Measurements from ENCODE around the gene VGLL4. TPM values are rescaled to one million over a fixed set of nuclear protein-coding genes. Genes with fewer than 3 reads are reported as not detected.

VGLL4 gene
- total RNA-seq, 2 experiments from 2014 or later: 33.5 to 37.8 TPM

DNA sequence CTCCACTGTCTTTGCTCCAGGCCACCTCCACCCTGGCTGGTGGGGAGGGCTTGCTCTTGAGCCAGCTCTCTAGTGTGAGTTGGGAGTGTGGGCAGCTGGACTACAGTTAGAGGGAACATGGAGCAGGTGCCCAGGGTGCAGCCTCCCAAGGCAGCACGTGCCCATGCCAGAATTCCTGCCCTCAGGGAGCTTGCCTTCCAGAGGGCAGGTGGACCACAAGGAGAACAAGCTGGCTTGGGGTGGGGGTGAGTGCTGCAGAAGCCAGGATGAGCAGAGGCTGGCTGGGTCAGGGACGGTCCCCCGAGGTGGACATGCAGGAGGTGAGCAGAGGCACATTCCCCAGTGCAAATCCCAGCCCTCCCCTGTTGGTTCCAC lies 89.5 kb downstream of the VGLL4 start:
- Mint-ChIP-seq H3K4me1 (peaks cover 3% of the 10 kb centered on the region), H3K4me3 (no peak overlapping the region), H3K36me3 (peaks cover 29% of the 10 kb centered on the region), H3K9me3 (no peaks in the 10 kb centered on the region), H3K27ac (no peak overlapping the region), H3K27me3 (no peaks in the 10 kb centered on the region)
- ATAC-seq (ENCODE audit: low read depth): no peak
- DNase-seq: no peak
- POLR2A ChIA-PET: no interaction called here

- Mint-ChIP-seq H3K27me3 (no peaks in the 10 kb centered on the region), H3K9me3 (no peaks in the 10 kb centered on the region), H3K4me3 (no peak overlapping the region), H3K4me1 (peaks cover 3% of the 10 kb centered on the region), H3K36me3 (peaks cover 29% of the 10 kb centered on the region), H3K27ac (no peak overlapping the region)
- POLR2A ChIA-PET: no interaction called here
- DNase-seq (no peak), ATAC-seq (ENCODE audit: low read depth) (no peak)
These were observed 90.1 kb downstream of the VGLL4 start for GRCh38 chr3:11553436-11554235.

- no peak overlapping the region for H3K27ac Mint-ChIP-seq
- no peaks in the 10 kb centered on the region for H3K9me3 Mint-ChIP-seq
- no peak for DNase-seq
- no peak overlapping the region for H3K4me3 Mint-ChIP-seq
- POLR2A ChIA-PET: no interaction called here
- ATAC-seq (ENCODE audit: low read depth): no peak
- no peaks in the 10 kb centered on the region for H3K27me3 Mint-ChIP-seq
- H3K36me3 Mint-ChIP-seq: peaks cover 29% of the 10 kb centered on the region
- peaks cover under 1% of the 10 kb centered on the region for H3K4me1 Mint-ChIP-seq
These were observed 91.1 kb downstream of the VGLL4 start for GRCh38 chr3:11552289-11553264.

- Mint-ChIP-seq H3K27me3 (no peaks in the 10 kb centered on the region), H3K4me3 (no peak overlapping the region), H3K4me1 (no peaks in the 10 kb centered on the region), H3K36me3 (peaks cover 28% of the 10 kb centered on the region), H3K27ac (no peak overlapping the region), H3K9me3 (no peaks in the 10 kb centered on the region)
- POLR2A ChIA-PET: no interaction called here
- no peak for DNase-seq
- no peak for ATAC-seq (ENCODE audit: low read depth)
These were observed 92.7 kb downstream of the VGLL4 start for GRCh38 chr3:11551036-11551435.

- POLR2A ChIA-PET: no interaction called here
These were observed 94.1 kb downstream of the VGLL4 start for GRCh38 chr3:11549580-11550140.

GRCh38 chr3:11548721-11549131 lies 95.0 kb downstream of the VGLL4 start:
- POLR2A ChIA-PET: no interaction called here
- Mint-ChIP-seq H3K4me1 (no peaks in the 10 kb centered on the region), H3K27me3 (no peaks in the 10 kb centered on the region), H3K36me3 (peaks cover 20% of the 10 kb centered on the region), H3K9me3 (no peaks in the 10 kb centered on the region), H3K27ac (no peak overlapping the region), H3K4me3 (no peak overlapping the region)
- DNase-seq (no peak), ATAC-seq (ENCODE audit: low read depth) (no peak)

More at GRCh38 chr3:11549580-11550140, 94.1 kb downstream of the VGLL4 start:
- Mint-ChIP-seq H3K4me1 (no peaks in the 10 kb centered on the region), H3K9me3 (no peaks in the 10 kb centered on the region), H3K27ac (no peak overlapping the region), H3K4me3 (no peak overlapping the region), H3K27me3 (no peaks in the 10 kb centered on the region), H3K36me3 (peaks cover 25% of the 10 kb centered on the region)
- ATAC-seq (ENCODE audit: low read depth) (no peak), DNase-seq (no peak)

- no peak for ATAC-seq (ENCODE audit: low read depth)
- H3K27me3 Mint-ChIP-seq: no peaks in the 10 kb centered on the region
- H3K36me3 Mint-ChIP-seq: peaks cover 8% of the 10 kb centered on the region
- POLR2A ChIA-PET: no interaction called here
- H3K4me1 Mint-ChIP-seq: no peaks in the 10 kb centered on the region
- no peaks in the 10 kb centered on the region for H3K9me3 Mint-ChIP-seq
- no peak overlapping the region for H3K4me3 Mint-ChIP-seq
- no peak overlapping the region for H3K27ac Mint-ChIP-seq
- no peak for DNase-seq
These were observed 96.2 kb downstream of the VGLL4 start for GRCh38 chr3:11547498-11547897.

DNA sequence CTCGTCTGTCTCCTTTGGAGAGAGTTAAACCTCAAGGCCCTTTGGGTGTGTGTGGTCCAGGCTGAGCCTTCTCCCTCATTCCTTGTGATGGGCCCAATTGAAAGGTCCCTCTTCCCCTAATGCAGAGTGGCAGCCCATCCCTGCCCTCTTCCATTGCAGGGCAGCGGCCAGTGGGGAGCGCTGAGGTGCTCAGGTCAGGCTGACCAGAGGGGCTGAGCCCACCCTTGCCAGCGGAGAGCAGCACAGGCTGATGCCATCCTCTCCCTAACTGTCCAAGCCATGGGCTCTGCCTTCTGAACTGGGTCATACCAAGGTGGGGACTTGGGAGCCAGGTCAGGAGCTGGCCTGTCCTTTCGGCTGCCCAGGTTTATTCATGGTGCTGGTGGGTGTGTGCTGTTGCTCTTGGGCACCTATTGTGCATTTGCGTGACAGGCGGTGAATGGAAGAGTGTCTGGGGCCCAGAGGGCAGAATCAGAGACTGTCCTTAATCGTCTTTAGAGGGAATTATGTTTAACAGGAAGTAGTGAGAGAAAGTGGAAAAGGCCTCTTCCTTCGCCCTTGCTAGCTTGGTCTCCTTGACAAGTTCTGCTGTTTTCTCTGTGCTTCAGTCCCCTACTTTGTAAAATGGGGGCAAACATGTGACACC lies 96.9 kb downstream of the VGLL4 start:
- ATAC-seq (ENCODE audit: low read depth) (no peak), DNase-seq (no peak)
- no peak overlapping the region for H3K27ac Mint-ChIP-seq
- H3K4me1 Mint-ChIP-seq: no peaks in the 10 kb centered on the region
- H3K9me3 Mint-ChIP-seq: no peaks in the 10 kb centered on the region
- POLR2A ChIA-PET: no interaction called here
- H3K36me3 Mint-ChIP-seq: peaks cover 2% of the 10 kb centered on the region
- no peaks in the 10 kb centered on the region for H3K27me3 Mint-ChIP-seq
- H3K4me3 Mint-ChIP-seq: no peak overlapping the region

DNA sequence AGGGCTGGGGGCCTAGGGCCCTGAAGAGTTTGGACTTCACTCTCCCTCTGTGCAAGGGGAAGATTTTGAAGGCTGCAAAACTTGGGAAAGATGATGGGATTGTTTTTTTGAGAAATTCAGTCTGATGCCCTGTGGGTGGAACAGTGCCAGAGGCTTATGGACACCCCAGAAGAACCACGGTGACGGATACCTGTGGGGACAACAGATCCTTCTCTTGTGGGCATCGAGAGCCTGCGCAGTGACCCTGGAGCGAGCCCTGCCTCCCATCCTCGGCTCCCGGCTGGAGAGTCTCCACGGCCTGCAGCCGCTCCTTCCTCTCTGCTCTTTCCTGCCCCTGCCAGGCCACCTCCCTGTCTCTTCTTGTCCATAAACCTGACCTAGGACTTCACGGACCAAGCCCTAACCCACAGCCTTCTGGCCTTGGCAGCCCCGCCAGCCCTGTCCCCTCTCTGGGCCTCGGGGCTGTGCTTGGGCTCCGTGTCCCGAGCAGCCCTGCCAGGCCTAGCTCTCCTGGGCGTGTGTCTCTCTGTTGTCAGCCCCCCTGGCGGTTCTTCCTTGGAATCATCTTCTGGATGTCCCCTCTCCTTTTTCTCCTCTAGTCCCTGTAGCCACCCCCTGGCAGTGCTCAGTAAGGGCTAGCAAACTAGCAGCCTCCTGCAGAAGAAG lies 98.4 kb downstream of the VGLL4 start:
- no peak for DNase-seq
- no peak overlapping the region for H3K4me3 Mint-ChIP-seq
- no peaks in the 10 kb centered on the region for H3K27me3 Mint-ChIP-seq
- peaks cover 2% of the 10 kb centered on the region for H3K36me3 Mint-ChIP-seq
- ATAC-seq (ENCODE audit: low read depth): no peak
- H3K27ac Mint-ChIP-seq: no peak overlapping the region
- H3K4me1 Mint-ChIP-seq: no peaks in the 10 kb centered on the region
- POLR2A ChIA-PET: no interaction called here
- H3K9me3 Mint-ChIP-seq: no peaks in the 10 kb centered on the region

GRCh38 chr3:11544412-11545181 lies 99.1 kb downstream of the VGLL4 start:
- Mint-ChIP-seq H3K4me3 (no peak overlapping the region), H3K27ac (no peak overlapping the region), H3K36me3 (peaks cover 2% of the 10 kb centered on the region), H3K27me3 (no peaks in the 10 kb centered on the region), H3K4me1 (no peaks in the 10 kb centered on the region), H3K9me3 (no peaks in the 10 kb centered on the region)
- ATAC-seq (ENCODE audit: low read depth): no peak
- no peak for DNase-seq
- POLR2A ChIA-PET: no interaction called here

DNA sequence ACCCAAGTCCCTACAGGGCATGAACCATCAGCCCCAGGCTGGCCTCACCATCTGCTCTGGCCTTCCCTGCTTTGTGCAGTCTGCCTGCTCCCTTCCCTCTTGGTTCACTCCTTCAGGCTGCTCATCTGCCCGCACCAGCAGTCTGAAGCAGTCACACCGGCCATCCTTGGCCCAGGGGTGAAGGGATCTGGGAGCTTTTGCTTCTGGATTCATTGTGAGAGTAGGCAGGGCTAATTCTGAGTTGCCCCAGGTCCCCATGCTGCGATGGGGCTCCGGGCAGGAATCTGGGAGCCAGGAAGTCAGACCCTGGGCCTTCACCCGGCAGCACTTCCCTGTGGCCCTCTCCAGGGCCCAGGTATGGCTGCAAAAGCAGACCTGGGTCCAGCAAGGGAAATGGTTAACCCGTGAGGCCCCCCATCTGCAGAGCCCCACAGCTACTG lies 99.7 kb downstream of the VGLL4 start:
- no peak for ATAC-seq (ENCODE audit: low read depth)
- POLR2A ChIA-PET: no interaction called here
- no peaks in the 10 kb centered on the region for H3K27me3 Mint-ChIP-seq

DNA sequence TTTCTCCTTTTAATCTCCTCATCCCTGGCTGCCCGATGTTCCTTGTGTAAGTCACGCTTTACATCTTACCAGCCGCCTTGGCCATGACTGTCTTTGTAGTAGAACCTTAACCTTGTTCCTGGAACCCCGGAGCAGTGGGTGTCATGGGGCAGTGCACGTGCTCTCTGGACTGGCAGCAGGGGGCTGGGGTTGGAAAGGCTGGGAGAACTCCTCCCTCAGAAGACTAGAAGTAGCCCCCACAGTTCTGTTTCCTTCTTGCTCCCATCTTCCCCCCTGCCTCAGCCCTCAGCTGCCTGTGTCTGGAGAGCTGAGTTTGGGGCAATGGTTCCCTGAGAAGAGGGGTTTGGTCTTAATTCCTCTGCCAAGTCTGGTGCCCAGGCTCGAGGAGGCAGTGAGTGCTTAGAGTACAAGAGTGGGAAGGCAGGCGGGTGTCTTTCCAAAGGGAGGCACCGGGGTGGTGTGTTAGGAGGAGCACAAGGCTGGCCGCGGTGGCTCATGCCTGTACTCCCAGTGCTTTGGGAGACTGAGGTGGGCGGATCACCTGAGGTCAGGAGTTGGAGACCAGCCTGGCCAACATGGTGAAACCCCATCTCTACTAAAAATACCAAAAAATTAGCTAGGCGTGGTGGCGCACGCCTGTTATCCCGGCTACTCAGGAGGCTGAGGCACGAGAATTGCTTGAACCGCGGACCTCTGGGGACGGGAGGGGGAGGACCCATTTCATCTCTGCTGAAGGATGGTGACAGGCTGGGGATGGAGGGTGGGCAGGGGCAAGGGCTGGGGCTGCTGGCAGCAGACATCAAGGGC lies 100.4 kb downstream of the VGLL4 start:
- Mint-ChIP-seq H3K36me3 (peaks cover 2% of the 10 kb centered on the region), H3K9me3 (no peaks in the 10 kb centered on the region), H3K27me3 (no peaks in the 10 kb centered on the region), H3K4me1 (no peaks in the 10 kb centered on the region), H3K4me3 (no peak overlapping the region), H3K27ac (no peak overlapping the region)
- POLR2A ChIA-PET: interaction anchor here (0.7 kb wide), 1 partner anchor 149 kb away, joined by 3 read pairs; no protein-coding TSS in a partner anchor
- DNase-seq (no peak), ATAC-seq (ENCODE audit: low read depth) (no peak)

More for the DNA sequence above, 99.7 kb downstream of the VGLL4 start:
- H3K9me3 Mint-ChIP-seq: no peaks in the 10 kb centered on the region
- H3K4me1 Mint-ChIP-seq: no peaks in the 10 kb centered on the region
- no peak for DNase-seq
- no peak overlapping the region for H3K27ac Mint-ChIP-seq
- peaks cover 2% of the 10 kb centered on the region for H3K36me3 Mint-ChIP-seq
- no peak overlapping the region for H3K4me3 Mint-ChIP-seq
